Myocyte (in vitro differentiated cells): ENCODE results near the gene MCCD1. TPM values are rescaled to one million over a fixed set of nuclear protein-coding genes. Genes with fewer than 3 reads are reported as not detected.
"Not testable (repeated sequence)": the region's sequence is repeated elsewhere in the genome, so short reads cannot be mapped to it uniquely, and the experiment has no call there.

Experiments
- DNase-seq: peaks from one replicate; pipeline ENCODE4 v3.0.0-alpha.2; 2012; ENCODE audit warnings: low read depth
- polyA plus RNA-seq: library from polyadenylated mRNA; unstranded; fragments of >200 nt; gene quantifications from one replicate; pipeline ENCODE4 v1.2.1, GENCODE V29; 2012; ENCODE audit warnings: missing spikeins
- total RNA-seq: library from RNA; depleted of rRNA; stranded (reverse); fragments of >200 nt; gene quantifications from 2 replicates; pipeline ENCODE4 v1.2.3, GENCODE V29; 2014

MCCD1 gene, protein sequence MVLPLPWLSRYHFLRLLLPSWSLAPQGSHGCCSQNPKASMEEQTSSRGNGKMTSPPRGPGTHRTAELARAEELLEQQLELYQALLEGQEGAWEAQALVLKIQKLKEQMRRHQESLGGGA
- total RNA-seq = not detected in 2 replicates
- polyA plus RNA-seq = 0.10 TPM

DNA sequence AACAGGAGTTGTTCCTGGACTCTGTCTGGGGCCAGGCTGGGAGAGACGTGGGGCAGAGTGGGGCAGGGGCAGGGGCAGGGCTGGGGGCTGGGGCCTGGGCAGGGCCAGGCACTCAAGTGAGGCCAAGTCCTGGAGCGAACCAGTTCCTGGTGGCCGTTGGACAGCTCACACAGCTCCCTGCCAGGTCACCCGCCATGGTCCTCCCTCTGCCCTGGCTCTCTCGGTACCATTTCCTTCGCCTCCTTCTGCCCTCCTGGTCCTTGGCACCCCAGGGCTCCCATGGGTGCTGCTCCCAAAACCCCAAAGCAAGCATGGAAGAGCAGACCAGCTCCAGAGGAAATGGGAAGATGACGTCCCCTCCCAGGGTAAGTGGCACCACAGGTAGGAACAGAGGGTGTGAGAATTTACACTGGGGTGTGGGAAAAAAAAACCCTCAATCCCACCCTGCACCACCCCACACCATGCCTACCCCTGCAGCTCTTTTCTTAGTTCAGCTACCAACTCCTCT lies at the start of gene MCCD1:
TSS of gene MCCD1 (plus strand) at position 142 of the 508 bp plus-strand sequence. CDS start at position 195, 53 bp downstream.
- no peak for DNase-seq

DNA sequence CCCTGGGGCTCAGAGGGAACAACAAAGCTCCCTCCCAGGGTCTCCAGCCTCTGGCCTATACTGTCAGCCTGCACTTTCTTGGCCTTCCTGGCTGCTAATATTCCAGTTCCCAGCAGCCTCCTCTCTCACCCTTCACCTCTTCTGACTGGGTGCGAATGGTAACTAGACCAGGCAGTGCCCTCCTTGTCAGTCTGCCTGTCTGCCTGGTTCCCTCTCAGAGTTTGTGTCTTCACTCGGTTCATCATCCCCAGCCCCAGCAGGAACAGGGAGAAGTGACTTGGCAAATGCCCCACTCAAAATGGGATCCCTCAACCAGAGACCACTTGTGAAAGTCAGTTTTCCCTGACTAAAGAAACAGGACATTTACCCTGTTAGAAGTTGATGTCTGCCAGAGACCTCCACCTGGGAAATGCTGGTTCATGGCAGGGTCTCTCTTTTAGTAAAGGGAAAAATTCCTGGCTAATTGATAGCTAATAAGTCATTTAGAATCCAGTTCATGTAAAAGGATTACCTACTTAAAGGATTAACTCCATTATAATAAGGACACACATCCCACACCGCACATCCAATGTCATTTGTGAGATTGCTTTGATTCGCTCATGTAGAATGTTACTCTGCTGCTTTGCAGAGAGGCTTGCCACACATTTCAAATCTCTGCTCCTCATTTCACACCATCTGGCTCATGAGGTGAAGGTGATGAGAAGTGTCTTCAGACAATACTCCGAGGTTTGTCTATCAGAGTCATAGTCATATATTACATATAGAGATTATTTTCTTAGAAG lies 49.4 kb upstream of the MCCD1 start:
- DNase-seq = no peak

DNA sequence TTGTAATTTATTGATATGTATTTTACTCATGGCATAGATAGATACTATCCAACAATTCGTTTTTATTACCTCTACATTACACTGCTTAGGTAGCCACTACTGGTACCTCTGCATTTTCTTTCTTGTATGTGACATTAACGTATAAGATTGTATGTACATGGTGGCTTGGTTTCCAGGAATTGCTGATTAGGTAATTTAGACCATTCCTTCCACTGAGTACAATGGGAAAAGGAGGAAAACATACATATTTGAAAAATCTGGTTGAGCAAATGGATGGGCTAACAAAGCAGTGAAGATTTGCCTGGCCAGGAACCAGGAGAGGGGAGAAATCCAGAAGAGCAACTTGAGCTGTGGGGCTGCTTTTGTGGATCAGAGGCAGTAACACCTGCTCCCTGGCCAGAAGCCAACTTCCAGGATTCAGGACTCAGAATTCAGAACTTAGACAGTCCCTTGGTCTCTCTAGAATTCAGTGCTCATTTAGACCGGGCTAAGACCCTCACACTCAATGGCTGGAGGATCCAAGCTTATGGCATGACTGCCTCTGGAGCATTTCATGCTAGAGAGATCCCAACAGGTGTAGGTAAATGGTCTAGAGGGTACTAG lies 48.7 kb upstream of the MCCD1 start:
- peak; percentile 50 for DNase-seq

DNA sequence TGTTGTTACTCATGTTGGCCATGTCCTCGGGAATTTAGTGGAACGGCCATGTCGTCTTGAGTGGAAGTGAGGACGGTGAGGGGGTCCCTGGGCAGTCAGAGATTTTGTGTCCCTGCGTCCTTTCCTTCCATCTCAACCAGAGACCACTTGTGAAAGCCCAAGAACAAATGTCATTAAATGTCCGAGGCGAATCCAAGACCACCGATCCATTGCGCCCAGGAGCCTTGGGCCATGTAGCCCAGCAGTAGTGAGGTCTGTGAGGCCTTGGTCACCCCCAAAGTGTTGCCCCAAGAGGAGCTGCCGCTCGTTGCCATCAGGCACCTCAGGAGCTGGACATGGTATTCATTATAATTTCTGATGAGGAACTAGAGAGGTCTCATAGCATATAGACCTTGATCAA lies 48.2 kb upstream of the MCCD1 start:
- DNase-seq = no peak

DNA sequence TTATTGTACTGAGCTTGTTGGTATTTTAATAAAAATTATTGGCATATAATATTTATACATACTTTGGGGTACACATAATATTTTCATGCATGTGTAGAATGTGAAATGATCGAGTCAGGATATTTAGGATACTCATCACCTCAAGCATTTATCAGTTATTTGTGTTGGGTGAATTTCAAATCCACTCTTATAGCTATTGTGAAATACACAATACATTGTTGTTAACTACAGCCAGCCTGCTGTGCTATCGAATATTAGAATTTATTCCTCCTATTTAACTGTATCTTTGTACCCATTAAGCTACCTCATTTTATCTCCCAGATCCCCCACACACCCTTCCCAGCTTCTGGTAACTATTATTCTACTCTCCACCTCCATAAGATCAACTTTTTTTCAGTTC lies 45.4 kb upstream of the MCCD1 start:
- DNase-seq = no peak

DNA sequence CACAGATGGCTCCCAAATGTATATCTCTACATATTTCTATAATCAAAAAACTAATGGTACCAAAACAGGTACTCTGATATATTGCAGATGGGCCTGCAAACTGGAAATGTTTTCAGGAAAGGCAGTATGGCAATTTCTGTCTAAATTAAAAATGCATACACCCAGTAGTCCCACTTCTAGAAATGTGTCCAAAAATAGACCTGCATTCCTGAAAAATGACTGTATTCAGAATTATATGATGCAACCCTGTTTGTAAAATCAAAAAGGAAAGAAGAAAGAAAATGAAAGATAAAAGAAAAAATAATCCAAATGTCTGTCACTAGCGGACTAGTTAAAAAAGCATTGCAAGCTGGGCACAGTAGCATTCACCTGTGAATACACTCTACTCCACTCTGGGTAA lies 43.7 kb upstream of the MCCD1 start:
- DNase-seq = no peak

DNA sequence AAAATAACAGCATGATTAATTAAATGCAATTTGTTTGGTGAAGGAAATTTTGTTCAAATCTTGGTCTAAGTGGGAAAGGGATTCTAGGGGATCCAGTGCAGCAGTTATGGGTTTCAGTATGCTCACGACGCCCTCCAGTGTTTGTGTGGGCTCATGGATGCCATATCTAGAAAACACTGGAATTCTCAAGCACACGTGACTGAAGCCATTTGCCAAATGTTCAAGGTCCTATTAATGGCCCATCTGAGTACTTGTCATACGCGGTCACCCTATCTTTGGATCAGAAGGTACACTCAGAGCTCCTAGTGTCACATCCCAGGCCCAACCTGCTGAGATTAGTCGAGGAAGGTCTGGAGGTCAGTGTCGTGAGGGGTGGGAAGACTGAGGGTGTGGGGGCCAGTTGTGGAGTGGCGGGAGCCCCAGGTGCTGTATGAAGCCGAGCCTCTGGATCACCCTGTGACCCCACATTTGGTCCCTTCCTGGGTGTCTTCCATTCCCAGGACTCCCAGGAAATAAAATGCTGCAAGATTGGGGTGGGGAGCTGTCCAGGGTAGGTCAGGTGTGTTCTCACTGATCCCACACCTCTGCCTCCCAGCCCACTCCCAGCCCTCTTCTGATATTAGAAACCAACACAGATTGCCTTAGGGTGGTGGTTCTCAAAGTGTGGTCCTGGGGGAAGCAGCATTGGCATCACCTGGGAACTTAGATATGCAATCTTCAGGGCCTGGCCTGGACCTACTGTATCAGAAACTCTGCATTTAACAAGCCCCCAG lies 42.5 kb upstream of the MCCD1 start:
- DNase-seq = not testable (repeated sequence)

DNA sequence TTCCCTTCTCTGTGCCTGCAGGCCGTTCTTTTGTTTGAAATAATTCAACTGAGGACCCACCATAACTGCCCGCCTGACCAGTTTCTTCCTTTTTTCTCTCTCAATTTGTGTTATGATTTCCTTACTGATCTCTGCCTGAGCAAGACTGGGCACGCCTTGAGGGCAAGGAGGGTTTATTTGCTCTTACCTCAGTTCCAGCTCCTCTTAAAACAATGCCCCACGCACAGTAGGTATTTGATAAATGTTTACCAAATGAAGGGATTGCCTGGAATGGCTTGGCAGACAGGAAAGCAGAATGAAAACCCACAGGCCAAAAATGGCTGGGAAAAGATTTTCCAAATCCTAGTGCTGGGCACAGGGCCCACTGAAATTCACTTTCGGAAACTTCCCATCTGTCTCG lies 41.1 kb upstream of the MCCD1 start:
- not testable (repeated sequence) for DNase-seq

DNA sequence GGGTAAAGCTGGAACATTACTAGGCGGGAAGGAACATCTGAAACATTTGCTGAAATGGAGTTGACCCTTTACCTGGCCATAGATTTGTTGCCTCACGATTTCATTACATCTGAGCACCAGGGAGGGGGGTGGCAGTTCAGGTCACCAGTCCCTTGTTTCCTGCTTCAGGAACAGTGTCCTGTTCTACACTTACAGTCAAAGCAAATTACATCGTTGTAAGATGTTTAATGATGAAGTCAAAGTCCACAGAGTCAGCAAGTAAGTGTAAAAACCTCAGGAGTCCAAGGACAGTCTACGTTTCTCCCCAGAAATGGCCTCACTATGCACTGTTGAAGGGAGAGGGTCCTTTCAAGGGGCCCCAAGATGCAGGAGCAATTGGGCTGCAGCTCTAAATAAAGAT lies 39.7 kb upstream of the MCCD1 start:
- DNase-seq = no peak

DNA sequence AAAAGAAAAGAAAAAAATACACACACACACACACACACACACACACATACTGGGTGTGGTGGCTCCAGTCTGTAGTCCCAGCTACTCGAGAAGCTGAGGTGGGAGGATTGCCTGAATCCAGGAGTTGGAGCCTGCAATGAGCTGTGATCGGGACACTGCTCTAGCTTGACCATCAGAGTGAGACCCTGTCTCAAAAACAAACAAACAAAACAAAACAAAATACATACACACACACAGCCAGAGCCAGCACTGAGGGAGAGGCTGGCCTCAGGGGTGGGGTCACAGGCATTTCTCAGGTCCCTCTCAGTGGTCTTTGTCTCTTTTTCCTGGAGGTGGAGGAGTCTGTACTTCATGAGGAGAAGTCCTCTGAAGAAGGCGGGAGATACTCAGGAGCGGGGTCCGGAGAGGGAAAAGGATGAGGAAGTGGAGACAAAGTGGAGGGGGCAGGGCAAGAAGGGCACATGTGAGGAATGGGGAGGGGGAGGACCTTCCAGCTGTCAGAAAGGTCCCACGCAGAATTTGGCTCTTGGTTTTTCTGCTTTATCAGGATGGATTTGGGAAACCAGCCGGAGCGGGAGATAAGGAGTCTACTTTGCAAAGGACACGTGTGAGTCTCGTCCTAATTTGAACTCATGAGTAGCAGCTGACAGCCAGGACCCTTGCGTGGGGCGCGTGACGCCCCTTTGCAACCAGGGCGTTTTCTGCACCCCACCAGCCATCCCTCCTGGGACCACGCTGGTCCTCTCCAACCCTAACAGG lies 38.5 kb upstream of the MCCD1 start:
- DNase-seq = no peak

DNA sequence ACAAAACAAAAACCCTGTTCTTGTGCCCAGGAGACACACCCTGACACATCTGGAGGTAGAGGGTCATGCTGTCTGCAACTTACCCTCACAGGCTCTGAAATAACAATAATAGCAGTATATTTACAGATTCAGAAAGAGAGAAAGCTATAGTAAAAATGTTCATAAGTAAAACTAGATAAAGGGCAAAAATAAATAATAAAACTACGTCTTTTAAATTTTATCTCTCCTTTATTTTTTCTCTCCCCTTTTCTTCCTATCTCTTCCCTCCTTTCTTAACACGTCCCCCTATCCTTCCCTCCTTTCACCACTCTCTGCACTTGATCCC lies 35.2 kb upstream of the MCCD1 start:
- DNase-seq = not testable (repeated sequence)

DNA sequence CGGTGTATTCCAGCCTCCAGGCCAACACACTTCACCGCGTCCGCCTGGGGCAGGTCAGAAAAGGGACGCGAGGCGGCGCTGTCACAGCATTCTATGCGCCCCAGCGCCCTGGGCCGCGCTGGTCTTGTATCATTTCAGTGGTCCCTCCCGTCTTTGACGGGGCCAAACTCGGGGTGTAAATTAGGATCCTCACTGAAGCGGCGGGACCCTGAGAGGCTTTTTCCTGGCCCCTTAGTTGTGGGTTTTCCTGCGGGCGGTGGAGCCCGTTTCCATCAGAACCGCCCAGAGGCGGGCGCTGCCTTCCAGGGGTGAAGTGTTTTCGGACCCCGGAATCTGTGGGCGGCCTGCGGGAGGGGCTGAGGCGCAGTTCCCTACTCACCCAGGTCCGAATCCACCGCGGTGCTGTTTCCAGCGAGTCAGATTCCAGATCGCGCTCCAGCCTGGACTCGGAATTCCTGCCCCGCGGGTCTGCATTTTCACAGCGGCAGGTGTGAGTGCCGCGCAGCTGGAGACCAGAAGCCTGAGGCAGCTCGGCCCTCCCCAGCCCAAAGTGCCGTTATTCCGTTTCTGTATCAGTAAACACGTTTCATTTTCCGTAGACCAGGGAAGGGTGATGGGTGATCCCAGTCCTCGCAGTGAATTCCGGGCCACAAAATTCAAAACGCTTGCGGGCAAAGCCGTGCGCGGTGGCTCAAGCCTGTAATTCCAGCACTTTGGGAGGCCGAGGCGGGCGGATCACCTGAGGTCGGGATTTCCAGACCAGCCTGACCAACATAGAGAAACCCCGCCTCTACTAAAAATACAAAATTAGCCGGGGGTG lies 34.7 kb upstream of the MCCD1 start:
- DNase-seq = peak; percentile 87

DNA sequence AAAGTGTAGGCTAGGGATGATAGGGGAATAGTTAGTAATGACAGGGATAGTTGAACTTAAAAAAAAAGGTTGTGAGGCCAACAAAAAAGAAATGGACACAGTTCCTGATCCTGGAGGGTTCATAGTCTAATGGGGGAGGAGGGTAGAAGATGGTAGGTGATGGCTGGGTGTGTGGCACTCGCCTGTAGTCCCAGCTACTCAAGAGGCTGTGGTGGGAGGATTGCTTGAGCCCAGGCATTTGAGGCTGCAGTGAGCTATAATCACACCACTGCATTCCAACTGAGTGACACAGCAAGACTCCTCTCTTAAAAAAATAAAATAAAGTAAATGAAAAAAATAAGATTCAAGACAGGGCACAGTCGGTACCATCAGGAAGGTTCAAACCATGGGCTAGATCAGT lies 33.2 kb upstream of the MCCD1 start:
- DNase-seq = peak; percentile 41

DNA sequence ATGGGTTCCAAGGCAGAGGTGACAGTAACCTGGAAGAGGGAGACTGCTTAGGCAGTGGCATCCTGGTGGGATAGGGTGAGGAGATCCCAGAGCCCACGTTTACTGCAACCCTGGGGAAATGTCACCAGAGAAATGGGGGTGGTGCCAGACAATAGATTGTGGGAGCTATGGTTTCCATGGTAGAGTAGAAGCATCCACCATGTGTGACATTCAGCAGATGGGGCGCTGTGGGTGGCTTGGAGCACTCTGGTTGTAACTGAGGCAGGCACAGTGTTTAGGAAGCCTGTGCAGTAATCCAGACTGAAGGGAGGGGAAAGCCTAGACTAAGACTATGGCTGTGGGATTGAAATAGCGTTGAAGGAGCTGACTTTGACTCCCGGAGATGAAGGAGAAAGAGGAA lies 31.9 kb upstream of the MCCD1 start:
- not testable (repeated sequence) for DNase-seq

DNA sequence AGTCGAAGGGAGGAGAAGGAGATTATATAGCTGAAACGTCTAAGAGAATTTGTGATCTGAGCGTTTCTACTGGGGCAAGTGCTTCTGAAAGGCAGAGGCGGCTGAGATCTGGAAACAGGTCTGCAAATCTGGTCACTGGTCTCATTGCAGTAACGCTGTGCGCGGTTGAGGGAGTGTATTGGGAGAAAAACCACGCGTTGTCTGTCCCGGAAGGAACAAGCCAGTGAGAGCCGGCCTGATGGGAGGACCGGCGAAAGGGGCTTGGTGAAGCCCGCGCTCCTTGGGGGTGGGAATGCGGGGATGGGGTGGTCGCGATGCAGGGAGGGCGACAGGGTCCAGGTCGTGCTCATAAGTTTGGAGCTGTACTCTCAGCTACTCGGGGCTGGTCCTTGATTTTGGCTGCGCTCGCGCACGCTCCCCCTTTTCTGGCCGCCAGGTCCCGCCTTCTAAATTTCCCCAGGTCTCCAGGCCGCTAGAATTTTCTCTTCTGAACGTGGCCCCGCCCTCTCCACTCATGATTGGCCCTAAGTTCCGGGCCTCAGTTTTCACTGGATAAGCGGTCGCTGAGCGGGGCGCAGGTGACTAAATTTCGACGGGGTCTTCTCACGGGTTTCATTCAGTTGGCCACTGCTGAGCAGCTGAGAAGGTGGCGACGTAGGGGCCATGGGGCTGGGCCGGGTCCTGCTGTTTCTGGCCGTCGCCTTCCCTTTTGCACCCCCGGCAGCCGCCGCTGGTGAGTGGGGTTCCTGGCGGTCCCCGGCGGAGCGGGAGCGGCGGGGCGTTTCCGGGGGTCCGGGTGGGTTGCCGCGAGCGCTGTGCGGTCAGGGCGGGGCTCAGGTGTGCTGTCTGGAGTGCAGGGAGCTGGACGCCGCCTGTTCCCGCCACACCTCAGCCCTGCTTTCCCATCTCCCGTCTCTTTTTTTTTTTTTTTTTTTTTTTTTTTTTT lies 31.0 kb upstream of the MCCD1 start, which contains the start of gene MICB:
TSS of gene MICB (plus strand) at position 615 of the 946 bp plus-strand sequence. CDS start at position 664, 49 bp downstream.
- peak; percentile 74 for DNase-seq

DNA sequence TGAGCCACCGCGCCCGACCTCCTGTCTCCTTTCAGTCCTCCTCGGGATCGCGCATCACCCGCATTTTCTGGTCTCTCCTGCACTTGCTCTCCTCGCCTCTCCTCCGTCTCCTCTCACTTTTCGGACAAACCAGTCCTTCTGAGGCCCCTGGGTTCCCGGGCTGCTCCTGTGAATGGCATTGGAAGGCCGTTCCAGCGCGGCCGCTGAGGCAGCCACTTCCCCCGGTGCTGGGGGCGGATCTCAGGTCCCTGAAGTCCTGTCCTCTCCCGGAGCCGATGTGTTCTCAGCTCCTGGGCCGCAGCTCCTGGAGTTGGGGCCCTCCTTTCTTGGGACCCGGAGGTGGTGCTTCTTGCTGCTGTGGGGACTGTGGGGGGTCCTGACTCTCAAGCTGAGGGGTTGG lies 30.0 kb upstream of the MCCD1 start:
- no peak for DNase-seq

DNA sequence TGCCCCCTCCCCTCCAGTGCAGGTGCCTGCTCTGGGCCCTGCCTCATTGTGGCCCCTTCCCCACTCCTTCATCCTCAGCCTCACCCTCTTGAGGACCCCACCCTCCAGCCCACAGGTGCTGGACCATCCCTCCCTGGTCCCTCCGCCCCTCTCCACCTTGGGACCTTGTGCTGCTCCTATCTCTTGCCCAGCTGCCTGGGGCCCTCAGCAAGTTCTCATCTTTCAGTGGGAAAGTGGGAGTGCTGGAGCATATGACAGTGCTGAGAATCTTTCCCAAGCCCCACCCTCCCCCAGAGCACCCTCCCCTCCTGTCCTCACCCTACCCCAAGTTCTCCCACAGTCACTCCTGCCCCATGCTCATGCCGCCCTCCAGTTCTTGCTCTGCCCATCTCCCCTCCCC lies 29.1 kb upstream of the MCCD1 start:
- peak; percentile 38 for DNase-seq

DNA sequence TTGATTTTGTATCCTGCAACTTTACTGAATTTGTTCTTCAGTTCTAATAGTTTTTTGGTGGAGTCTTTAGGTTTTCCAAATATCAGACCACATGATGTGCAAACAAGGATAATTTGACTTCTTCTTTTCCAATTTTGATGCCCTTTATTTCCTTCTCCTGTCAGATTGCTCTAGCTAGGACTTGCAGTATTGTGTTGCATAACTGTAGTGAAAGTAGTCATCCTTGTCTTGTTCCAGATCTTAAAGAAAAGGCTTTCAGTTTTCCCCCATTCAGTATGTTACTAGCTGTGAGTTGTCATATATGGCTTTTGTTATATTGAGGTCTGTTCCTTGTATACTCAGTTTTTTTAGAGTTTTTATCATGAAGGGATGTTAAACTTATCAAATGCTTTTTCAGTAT lies 26.2 kb upstream of the MCCD1 start:
- no peak for DNase-seq

DNA sequence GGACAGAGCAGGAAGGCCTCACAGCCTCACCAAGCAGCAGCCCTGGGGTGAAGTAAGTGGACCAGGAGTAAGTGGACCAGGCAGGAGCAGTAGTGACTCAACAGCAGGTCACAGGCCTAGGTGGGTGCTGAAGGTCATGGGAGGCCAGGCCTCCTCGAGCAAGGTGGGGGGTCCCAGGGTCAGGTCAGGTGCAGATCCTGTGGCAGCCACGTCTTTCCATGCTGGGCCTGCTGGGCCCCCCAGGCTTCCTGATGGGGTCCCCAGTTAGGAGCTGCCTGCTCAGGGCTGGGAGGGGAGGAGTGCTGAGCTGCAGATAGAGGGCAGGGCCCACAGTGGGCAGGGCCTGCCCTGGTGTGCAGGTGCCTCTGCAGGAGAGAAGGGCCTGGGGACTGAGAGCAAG lies 19.7 kb upstream of the MCCD1 start:
- not testable (repeated sequence) for DNase-seq
